Fibroblast of mammary gland (primary cell): ENCODE results near the gene STAMBP.

Source experiments
- DNase-seq: peaks from one replicate; pipeline ENCODE4 v3.0.0-alpha.2; 2010; ENCODE audit warnings: low read depth
- H3K4me3 ChIP-seq: 2 replicates; pipeline ENCODE4 v1.5.1; 2011; ENCODE audit warnings: low read depth, mild to moderate bottlenecking, low read length, moderate library complexity; ENCODE audit not compliant: control insufficient read depth
- CTCF ChIP-seq: conservative IDR thresholded peaks from 2 replicates; pipeline ENCODE4 v1.5.1; 2011; ENCODE audit warnings: low read depth, low read length, inconsistent platforms; ENCODE audit not compliant: control insufficient read depth, insufficient read depth

STAMBP gene

GRCh38 chr2:73818296-73818695 lies 10.5 kb upstream of the STAMBP start:
- no peak overlapping the region for H3K4me3 ChIP-seq
- no peak for DNase-seq
- TF ChIP-seq CTCF, result no peak

- no peak overlapping the region for H3K4me3 ChIP-seq
- no peak for TF ChIP-seq CTCF
- no peak for DNase-seq
Measured at GRCh38 chr2:73821227-73821626, 7.5 kb upstream of the STAMBP start.

DNA sequence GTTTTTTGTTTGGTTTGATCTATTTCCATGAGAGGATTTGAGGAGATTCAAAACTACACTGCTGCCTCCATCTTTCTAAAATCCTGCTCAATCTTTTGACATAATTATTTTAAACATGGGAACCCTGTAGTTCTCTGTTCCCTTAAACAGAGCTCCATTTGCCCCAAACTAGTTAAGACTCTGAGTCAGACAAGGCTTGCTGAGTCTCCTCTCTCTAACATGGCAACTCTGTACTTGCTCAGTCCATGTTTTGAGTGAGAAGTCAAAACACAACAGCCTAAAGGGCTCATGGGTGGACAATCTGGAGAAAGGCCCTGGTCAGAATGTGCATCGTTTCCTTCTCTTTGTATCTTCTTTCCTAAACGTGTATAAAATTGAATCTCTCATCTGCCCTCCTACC lies 7.1 kb upstream of the STAMBP start:
- DNase-seq, result no peak
- H3K4me3 ChIP-seq, result no peak overlapping the region
- TF ChIP-seq CTCF, result no peak

DNA sequence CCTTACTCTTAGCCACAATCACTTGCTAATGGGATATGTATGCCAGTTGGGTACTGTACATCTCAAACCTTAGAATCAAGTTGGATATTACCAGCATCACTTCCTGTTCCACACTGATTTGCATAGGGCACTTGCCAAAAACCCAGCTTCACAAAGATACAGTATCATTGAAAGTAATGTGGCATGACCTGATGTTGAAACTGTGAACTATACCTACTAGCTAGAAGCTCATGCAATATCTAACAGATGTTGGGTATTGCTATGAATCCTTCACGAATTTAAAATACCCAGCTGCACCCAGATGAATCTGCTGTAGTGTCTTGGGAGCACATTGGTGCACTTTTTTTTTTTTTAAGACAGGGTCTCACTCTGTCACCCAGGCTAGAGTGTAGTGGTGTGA lies 6.5 kb upstream of the STAMBP start:
- no peak overlapping the region for H3K4me3 ChIP-seq
- DNase-seq, result no peak
- no peak for TF ChIP-seq CTCF

DNA sequence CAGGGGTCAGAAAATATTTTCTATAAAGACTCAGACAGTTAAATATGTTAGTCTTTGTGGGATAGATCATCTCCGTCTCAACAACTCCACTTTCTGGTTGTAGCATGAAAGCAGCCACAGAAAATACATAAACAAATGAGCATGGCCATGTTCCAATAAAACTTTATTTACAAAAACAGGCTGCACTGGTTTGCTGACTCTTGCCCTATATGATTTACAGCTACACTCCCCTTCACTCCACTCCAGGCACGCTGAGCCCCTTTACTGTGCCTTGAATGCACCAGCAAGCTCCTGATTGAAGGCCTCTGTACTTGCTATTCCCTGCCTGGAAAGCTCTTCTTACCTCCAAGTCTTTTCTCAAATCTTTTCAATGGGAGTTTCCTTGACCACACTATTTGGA lies 5.8 kb upstream of the STAMBP start:
- TF ChIP-seq CTCF, result no peak
- H3K4me3 ChIP-seq, result no peak overlapping the region
- DNase-seq, result no peak

DNA sequence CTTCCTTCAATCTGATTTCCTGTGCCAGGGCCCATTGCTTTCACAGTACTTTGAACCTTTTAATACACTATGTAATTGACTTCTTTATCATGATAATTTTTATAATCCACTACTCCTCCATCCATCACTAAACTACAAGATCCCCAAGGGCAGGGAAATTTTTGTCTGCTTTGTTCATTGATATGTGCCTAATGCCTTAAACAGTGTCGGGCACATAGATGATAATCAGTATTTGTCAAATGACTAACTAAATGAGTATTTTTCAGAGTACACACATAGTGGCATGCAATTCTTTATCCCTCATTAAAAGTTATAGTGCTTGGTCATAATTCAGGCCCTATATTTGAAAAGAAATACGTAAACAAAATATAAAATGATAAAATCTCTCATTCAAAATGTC lies 5.3 kb upstream of the STAMBP start:
- no peak for TF ChIP-seq CTCF
- H3K4me3 ChIP-seq, result no peak overlapping the region
- DNase-seq, result no peak

DNA sequence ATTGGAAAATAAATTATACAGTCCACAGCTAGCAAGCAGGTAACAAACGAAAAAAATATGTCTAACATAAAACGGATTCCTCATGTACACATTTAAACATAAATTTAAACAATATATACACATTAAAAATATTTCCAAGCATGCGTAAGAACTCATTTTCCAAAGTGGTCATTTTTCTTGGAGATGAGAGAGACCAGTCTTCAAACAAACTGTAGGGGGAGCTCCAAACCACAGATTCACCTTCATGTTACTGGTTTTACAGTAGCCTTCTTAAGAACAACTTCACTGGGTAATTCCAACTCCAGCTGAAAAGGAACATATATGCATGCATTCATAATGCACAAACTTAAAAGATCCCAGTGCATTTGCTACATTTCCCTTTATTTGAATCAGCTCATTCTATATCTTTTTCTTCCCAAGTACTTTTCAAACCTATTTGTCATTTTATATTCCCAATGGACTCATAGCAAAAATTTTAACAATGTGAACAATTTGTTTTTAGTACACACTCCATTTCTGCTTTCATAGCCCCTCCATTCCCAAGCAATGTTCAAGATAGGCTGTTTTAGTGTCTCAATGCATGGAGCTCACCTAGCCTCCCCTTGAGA lies 4.7 kb upstream of the STAMBP start:
- TF ChIP-seq CTCF, result peak; percentile 89
- peak; percentile 92 for DNase-seq
- no peak overlapping the region for H3K4me3 ChIP-seq
